Uterus (tissue), 4 donors: Measurements from ENCODE around the gene PLXNB1. TPM values are rescaled to one million over a fixed set of nuclear protein-coding genes. Genes with fewer than 3 reads are reported as not detected.
A peak's percentile ranks its signal among the peaks of the same experiment; 100 is the strongest.

Source experiments
- DNase-seq, 2 donors: peaks; one replicate each; pipeline ENCODE4 v3.0.0-alpha.2; 2019 to 2020
- H3K27ac ChIP-seq, 2 donors: fragments of 200-600 bp; sonication (generic); 1 replicate in 1 of 2; 2 replicates in 1 of 2; pipeline ENCODE4 v1.5.1; 2016 to 2018
- H3K27me3 ChIP-seq, 2 donors: fragments of 200-600 bp; sonication (generic); one replicate each; pipeline ENCODE4 v1.5.1; 2018 to 2019; ENCODE audit warnings: control low read depth in 1 of 2
- H3K36me3 ChIP-seq, 2 donors: fragments of 200-600 bp; sonication (generic); one replicate each; pipeline ENCODE4 v1.5.1; 2019; ENCODE audit warnings: control low read depth in 1 of 2
- H3K4me1 ChIP-seq, 2 donors: fragments of 200-600 bp; sonication (generic); one replicate each; pipeline ENCODE4 v1.5.1; 2018 to 2019; ENCODE audit warnings: control low read depth in 1 of 2
- H3K4me3 ChIP-seq, 2 donors: fragments of 200-600 bp; sonication (generic); 1 replicate in 1 of 2; 2 replicates in 1 of 2; pipeline ENCODE4 v1.5.1; 2018 to 2019; ENCODE audit warnings: mild to moderate bottlenecking in 1 of 2
- H3K9me3 ChIP-seq, 2 donors: fragments of 200-600 bp; sonication (generic); one replicate each; pipeline ENCODE4 v1.5.1; 2019; ENCODE audit warnings: control low read depth in 1 of 2
- CTCF ChIP-seq, 4 experiments: fragments of 200-600 bp in 2 of 4; fragments of 450-650 bp in 2 of 4; sonication (generic) in 2 of 4; IDR thresholded peaks; one replicate each; pipeline ENCODE4 v1.5.1; 2016 to 2019; ENCODE audit warnings: antibody characterized with exemption in 4 of 4, mild to moderate bottlenecking in 2 of 4, moderate library complexity in 1 of 4
- POLR2A ChIP-seq, 2 donors: fragments of 450-650 bp; IDR thresholded peaks; one replicate each; pipeline ENCODE4 v1.6.1; 2016; ENCODE audit warnings: antibody characterized with exemption in 2 of 2, mild to moderate bottlenecking in 1 of 2, moderate library complexity in 1 of 2
- intact Hi-C: fragments of 100-400 bp; cut with DNase I; formaldehyde crosslinking; loops from one replicate; pipeline ENCODE4 v1.15.1; 2023; ENCODE audit warnings: low total_unique reads
- total RNA-seq, 4 donors: library from RNA; depleted of rRNA in 3 of 4; stranded (reverse); fragments of >200 nt in 3 of 4; gene quantifications; one replicate each; pipeline versions ENCODE4 v1.1.0 to v1.2.4, GENCODE V29; 2014 to 2023
- donor health status: DM: yes; HTN: yes; CAD: no.

The PLXNB1 gene
- total RNA-seq, 4 donors from 2014 or later, result 23.5 to 133 (median 60.9) TPM

GRCh38 chr3:48405343-48405881 lies 24.5 kb downstream of the PLXNB1 start:
- H3K36me3 ChIP-seq, result no peaks in the 10 kb centered on the region
- H3K4me1 ChIP-seq, result peaks cover 0 to 11% of the 10 kb centered on the region in 2 donors
- peak in 1 of 2 donors; percentile 14 for DNase-seq
- no peaks in the 10 kb centered on the region for H3K9me3 ChIP-seq
- no peak overlapping the region for H3K27ac ChIP-seq
- H3K4me3 ChIP-seq, result no peak overlapping the region
- H3K27me3 ChIP-seq, result no peaks in the 10 kb centered on the region
- no peak for TF ChIP-seq POLR2A (IDR thresholded peaks at IDR 0.05)
- TF ChIP-seq CTCF (IDR thresholded peaks at IDR 0.05), result no peak
- intact Hi-C loops, result no loop called here

GRCh38 chr3:48404440-48405342 lies 25.2 kb downstream of the PLXNB1 start:
- Histone ChIP-seq H3K36me3 (no peaks in the 10 kb centered on the region), H3K9me3 (no peaks in the 10 kb centered on the region), H3K27me3 (no peaks in the 10 kb centered on the region), H3K4me3 (no peak overlapping the region), H3K27ac (peak overlapping the region; percentile 88 to 90), H3K4me1 (peaks cover 0 to 11% of the 10 kb centered on the region in 2 donors)
- intact Hi-C loops, result no loop called here
- DNase-seq, result peak; percentile 12 to 14
- TF ChIP-seq CTCF (IDR thresholded peaks at IDR 0.05) (no peak), POLR2A (IDR thresholded peaks at IDR 0.05) (no peak)

GRCh38 chr3:48403533-48404439 lies 26.1 kb downstream of the PLXNB1 start:
- H3K36me3 ChIP-seq, result no peaks in the 10 kb centered on the region
- peak; percentile 13 for DNase-seq

GRCh38 chr3:48402907-48403306 lies 27.0 kb downstream of the PLXNB1 start:
- no peaks in the 10 kb centered on the region for H3K36me3 ChIP-seq
- DNase-seq, result peak in 1 of 2 donors; percentile 13

More at GRCh38 chr3:48403533-48404439, 26.1 kb downstream of the PLXNB1 start:
- Histone ChIP-seq H3K4me1 (peaks cover 0 to 11% of the 10 kb centered on the region in 2 donors), H3K9me3 (no peaks in the 10 kb centered on the region), H3K4me3 (no peak overlapping the region), H3K27ac (peak overlapping the region; percentile 88 to 90), H3K27me3 (no peaks in the 10 kb centered on the region)
- TF ChIP-seq CTCF (IDR thresholded peaks at IDR 0.05) (no peak), POLR2A (IDR thresholded peaks at IDR 0.05) (no peak)
- intact Hi-C loops, result no loop called here

More at GRCh38 chr3:48402907-48403306, 27.0 kb downstream of the PLXNB1 start:
- H3K27me3 ChIP-seq, result no peaks in the 10 kb centered on the region
- intact Hi-C loops, result no loop called here
- H3K4me1 ChIP-seq, result peaks cover 0 to 11% of the 10 kb centered on the region in 2 donors
- TF ChIP-seq CTCF (IDR thresholded peaks at IDR 0.05) (no peak), POLR2A (IDR thresholded peaks at IDR 0.05) (no peak)
- H3K9me3 ChIP-seq, result no peaks in the 10 kb centered on the region
- H3K27ac ChIP-seq, result peak overlapping the region; percentile 88 to 90
- H3K4me3 ChIP-seq, result no peak overlapping the region
